NOMO-1 (cell line): ENCODE data around the gene DNASE1L1.

Source experiments
- DNase-seq, 2 experiments: peaks; one replicate each; lab custom pipeline; 2025; ENCODE audit not compliant: unreplicated experiment in 2 of 2; lab: John Stamatoyannopoulos, UW

The DNASE1L1 gene

DNA sequence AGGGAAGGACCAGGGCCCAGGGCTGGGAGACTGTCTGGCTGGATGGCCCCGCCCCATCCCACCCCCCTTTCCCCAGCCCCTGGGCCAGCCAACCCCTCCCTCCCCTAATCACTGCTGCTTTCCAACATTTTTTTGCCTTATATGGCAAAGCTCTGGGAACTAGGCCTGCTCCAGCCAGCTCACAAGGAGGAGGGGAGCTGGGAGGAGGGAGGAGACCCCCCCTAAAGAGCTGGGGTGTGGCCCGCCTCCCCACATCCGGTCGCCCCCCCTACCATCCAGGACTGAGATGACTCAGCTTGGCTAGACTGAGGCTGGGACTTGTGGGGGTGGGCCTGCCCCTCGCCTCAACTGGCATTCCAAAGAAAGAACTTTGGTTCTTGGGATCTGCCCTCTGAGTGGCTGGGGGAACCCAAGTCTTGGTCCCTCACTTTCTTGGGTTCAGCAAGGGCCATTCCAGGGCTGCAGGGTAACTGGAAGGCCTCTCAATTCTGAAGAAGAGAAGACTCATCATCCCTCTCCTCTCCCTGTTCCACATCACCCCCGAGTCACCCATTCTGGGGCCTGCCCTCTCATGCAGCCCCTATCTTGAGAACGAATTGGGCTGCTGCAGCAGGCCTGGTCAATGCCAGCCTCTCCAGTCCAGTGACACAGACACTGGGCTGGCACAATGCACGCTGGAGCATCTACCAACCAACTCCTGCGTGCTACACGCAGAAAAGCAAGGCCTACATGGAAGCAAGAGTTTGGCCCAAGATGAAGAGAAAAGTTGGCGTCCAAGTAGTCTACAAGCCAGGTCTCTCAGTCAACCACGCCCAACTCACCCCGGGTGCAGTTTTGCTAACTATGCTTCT, 39.4 kb downstream of the DNASE1L1 start:
- DNase-seq, result peak; percentile 26 to 56

DNA sequence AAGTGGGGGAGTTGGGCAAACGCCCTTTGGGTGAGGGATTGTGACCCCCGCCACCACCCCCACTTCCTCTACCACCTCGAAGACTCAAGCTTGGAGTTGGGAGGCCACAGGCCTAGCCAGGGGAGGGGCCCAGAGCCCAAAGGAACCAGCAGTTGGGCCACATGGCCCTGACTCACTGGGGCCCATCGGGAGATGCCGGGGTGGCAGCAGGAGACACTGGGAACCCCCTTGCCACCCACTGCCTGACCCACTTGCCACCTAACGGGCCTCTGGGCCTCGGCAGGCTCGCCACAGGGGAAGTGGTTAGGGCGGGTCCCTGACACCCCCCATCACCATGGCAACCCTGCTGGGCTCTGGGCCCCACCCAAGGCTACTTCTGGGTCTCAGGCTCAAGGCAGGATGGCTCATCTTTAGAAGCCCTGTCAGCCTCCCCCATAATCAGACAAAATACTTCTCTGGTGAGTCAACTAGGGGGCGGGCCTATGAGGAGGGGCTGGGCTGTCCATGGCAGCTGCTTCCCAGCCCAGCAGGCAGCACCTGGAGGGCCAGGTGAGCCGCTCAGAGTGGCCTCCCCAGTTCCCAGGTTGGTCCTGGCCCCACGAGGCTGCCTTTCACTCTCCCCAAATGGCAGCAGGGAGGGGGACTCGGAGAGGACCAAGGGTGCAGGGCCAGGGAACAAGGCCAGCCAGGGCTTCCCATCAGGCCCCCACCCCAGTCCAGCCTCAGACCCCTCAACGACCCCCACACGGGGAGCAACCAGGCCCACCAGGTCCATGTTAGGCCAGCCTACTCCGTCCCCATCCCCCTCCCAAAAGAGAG, 40.2 kb downstream of the DNASE1L1 start:
- peak; percentile 83 to 93 for DNase-seq

DNA sequence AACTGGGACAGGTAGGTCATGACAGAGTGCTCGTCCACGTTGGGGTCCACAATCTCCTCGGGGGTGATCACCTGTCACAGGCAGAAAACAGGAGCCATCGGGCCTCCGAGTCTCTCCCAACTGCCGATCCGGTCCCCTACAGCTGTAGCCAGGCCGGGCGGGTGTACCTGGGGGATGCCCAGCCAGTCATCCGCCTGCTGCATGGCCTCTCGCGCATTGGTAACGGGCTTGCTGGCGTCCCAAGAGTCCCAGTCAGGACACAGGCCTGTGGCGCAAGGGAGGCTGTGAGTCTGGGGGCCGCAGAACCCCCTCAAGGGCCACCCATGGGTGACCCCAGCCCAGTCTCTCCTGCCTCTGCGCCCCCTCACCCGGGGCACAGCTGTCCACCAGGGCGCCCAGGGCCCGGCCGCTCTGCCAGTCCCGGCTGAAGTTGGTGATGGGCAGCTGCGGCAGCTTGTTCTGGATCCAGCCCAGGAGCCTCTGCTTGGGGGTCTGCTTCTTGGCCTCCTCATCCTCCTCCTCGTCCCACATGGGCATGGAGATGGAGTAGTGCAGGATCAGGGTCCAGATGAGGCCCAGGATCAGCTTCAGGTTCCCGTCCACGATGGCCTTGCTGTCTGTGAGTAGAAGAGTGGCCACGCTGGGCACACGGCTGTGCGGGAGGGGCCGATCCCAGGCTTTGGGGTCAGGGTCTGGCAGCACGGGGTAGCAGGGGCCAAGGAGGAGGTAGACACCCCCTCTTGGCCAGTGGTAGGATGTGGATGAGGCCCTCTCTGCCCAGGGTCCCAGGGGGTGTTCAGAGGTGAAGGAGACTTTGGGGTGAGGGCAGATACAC, 41.4 kb downstream of the DNASE1L1 start:
- DNase-seq, result no peak

DNA sequence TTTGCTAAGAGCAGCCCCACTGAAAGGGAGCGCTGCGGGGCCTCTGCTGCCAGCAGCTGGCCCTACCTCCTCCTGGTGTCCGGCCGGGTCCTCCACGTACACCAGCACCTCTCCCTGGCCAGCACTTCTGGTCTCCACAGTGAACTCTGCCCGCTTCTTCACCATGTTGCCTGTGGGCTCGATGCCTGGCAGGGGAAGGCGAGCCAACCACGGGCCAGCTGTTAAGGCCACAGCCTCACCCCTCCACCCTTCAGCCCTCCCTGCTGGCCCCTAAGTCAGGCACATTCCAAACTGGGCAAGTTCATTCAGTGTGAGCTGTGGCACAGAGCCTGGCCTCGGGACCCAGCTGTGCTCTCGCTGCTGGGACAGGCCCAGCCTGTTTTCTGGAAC, 42.4 kb downstream of the DNASE1L1 start:
- no peak for DNase-seq

DNA sequence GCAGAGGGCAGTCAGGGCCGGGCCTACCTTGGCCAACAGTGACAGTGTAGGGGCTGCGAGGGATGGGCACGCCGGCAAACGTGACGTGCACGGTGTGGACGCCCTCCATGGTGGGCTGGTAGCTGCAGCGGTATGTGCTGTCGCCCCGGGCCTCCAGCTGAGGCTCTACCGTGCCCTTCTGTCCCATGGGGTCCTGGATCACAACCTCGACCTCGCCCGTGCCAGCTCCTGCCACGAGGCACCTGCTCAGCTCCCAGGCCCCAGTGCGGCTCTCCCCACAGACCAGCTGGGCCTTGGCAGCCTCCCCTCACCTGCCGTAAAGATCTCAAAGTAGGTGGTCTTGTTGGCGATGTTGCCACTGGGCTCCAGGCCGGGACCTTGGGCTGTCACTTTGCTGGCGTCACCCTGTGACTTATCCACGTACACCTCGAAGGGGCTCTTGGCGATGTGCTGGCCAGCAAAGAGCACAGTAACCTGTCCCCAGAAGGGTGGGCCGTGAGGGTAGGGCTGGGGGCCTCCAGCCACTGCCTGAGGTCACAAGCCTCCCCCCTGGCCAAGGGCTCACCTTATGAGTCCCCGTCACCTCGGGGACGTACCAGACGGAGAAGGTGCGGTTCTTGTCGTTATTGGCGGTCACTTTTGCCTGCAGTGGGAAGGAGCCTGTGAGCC, 42.9 kb downstream of the DNASE1L1 start:
- no peak for DNase-seq

GRCh38 chrX:154365052-154365600, 43.9 kb downstream of the DNASE1L1 start:
- no peak for DNase-seq

DNA sequence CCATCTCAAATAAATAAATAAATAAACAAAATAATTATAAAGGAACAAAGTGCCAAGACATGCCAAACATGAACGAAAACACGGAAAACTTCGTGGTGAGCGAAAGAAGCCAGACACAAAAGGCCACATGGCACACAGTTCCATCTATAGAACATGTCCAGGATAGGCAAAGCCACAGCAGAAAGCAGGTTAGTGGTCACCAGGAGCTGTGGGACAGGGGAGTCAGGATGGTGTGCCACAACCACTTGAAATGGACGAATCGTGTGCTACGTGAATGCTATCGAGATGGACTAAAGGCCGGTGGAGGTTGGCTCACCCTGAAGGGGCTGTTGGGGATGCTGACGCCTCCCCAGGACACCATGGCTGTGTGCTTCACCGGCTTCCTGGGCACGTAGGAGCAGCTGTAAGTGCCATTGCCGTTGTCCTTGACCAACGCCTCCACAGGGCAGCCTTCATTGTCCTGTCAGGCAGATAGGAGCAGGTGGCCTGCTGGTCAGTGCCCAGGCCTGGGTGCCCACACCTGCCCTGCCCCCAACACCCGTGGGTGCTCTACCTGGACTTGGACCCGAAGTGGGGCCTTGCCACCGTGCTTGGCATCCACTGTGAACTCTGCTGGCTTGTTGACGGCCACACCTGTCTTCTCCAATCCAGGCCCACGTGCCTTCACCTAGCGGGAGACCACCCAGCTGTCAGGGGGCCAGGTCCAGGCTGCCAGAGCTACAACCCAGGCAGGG, 45.2 kb downstream of the DNASE1L1 start:
- no peak for DNase-seq

GRCh38 chrX:154362085-154362742, 46.8 kb downstream of the DNASE1L1 start:
- DNase-seq, result no peak

DNA sequence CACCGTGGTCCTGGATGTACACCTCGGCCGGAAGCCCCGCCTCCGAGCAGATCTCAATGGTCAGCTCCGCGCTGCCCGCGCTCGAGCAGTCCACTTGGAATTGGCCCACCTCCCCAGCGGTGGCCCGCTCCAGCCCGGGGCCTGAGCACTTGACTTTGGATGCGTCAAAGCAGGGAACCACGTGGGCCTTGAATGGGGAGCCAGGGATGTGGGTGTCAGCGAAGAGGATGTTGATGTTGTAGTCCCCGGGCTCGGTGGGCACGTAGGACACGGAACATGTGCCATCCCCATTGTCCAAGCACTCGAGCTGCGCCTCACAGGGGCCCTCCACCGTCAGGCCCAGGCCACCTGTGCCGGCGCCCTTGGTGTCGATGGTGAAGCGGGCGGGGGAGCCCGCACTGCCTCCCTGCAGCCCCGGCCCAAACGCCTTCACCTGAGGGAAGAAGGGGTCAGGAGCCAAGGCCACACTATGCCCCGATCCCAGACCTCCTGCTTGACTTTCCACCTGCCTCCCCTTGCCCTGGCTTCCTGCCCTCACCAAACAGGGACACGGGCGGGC, 48.8 kb downstream of the DNASE1L1 start:
- no peak for DNase-seq

DNA sequence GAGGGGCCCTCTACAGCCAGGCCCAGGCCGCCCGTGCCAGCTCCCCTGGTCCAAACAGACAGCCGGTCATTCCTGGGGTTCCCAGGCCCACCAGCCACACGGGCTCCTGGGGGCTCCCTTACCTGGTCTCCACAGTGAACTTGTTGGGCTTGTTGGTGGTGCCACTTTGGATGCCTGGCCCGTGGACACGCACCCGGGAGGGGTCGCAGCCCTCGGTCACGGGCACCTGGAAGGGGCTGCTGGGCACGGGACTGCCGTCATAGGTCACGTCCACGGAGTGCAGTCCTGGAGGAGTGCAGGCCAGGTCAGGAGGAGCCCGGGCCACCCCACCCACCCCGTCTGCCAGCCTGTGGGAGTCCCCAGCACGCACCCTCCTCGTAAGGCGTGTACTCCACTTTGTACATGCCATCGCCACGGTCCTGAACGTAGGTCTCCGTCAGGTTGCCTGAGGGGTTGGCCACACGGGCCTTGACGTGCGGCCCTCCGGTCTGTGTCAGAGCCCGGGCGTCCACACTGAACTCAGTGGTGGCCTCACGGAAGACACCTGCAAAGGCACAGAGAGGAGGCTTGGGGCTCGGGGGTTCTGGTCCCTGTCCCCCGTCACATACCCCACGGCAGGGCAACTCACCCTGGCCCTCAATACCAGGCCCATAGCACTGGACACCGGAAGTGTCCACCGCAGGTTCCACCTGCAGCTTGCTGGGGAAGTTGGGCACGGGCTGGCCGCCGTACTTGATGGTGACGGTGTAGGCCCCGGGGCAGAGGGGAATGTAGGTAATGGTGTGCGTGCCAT, 49.5 kb downstream of the DNASE1L1 start:
- no peak for DNase-seq

- no peak for DNase-seq
Observed at GRCh38 chrX:154358829-154359228, 50.2 kb downstream of the DNASE1L1 start.

- DNase-seq, result no peak
Observed at GRCh38 chrX:154358011-154358410, 51.0 kb downstream of the DNASE1L1 start.

DNA sequence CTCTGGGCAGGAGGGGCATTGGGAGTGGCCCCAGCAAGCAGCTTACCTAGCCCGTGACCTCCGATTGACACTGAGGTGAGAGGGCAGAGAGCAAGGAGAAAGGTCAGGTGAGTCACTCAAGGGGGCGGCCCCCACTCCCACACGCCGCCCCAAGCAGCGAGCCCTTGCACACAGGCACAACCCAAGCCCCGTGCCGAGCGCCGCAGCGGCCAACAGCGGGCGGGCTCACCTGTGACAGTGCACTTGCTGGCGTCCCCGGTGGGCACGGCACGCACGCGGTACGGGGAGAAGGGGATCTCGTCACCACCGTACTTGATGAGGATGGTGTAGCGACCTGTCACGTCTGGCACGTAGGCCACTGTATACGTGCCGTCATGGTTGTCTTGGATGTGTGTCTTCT, 51.8 kb downstream of the DNASE1L1 start:
- no peak for DNase-seq

DNA sequence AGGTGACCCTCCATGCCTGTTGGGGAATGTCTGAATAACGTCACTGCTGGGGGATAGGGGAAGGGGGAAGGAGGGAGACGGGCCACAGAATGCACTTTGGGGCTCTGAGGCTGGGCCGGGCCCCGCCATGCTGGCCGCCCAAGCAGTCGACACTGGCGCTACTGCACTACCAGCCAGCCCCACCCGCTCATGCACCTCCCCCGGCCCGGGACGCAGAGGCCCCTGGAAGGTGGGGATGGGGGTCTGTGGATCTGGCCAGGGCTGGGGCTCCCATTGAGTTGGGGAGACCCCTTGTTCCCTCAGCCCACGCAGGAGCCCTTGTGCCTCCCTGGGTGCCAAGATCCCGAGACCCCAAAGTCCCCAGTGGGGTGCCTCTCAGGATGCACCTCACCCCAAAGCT, 52.5 kb downstream of the DNASE1L1 start:
- DNase-seq, result no peak

DNA sequence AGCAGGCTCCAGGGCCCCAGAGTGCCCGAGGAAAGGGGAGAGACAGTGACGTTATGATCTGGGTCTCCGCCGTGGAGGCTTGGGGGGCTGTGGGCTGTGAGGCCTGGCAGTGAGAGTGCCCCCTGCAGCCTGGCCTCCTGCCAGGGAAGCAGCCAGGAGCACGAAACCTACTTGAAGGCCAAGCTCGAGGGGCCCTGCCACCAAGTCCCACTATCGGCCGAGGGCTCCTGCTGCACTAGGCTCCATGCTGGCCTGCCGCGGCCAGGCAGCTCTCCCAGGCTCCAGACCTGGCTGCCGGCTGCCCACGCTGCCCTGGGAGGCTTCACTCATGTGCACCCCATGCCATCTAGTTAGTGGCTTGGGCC, 53.3 kb downstream of the DNASE1L1 start:
- no peak for DNase-seq

DNA sequence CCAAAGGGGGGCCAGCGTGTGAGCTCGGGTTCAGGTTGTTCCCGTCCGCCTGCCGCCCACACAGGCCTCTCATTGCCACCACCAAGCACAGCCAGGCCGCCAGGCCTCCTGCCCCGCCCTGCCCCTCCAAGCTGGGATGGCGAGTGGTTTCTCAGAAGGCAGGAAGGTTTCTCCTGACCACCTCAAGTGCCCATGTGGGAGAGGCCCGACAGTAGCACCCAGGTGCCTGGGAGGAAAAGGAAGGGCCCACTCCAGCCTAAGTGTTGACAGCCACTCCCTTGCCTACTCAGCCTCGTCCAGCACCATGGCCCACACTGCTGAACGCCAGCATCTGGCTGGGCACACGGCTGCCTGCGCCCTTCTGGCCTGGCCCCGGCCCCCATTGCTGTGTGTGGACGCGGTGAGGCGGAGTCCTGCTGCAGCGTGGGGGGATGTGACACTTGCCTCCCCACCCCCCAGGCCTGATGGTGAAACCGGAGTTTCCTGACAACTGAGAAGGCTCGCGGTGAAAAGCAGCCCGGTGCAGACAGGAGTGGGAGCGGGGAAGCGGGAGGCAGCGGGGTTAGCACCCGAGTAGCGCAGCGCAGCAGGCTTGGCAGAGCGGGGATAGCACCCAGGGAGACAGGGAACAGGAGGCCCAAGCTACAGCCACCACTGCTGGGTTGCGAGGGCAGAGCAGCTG, 53.8 kb downstream of the DNASE1L1 start:
- no peak for DNase-seq

- no peak for DNase-seq
Observed at GRCh38 chrX:154354516-154354915, 54.5 kb downstream of the DNASE1L1 start.
